ENCODE results near the gene TOMM6. TPM values are rescaled to one million over a fixed set of nuclear protein-coding genes. Genes with fewer than 3 reads are reported as not detected.
A peak's percentile ranks its signal among the peaks of the same experiment; 100 is the strongest.
"Not testable (repeated sequence)": the region's sequence is repeated elsewhere in the genome, so short reads cannot be mapped to it uniquely, and the experiment has no call there.

Gene TOMM6
- total RNA-seq, 2 donors from 2014 or later = 158 to 233 TPM

- Histone ChIP-seq H3K36me3 (no peaks in the 10 kb centered on the region), H3K4me1 (replicated peaks) (no peaks in the 10 kb centered on the region), H3K9me3 (no peaks in the 10 kb centered on the region), H3K27ac (no peak overlapping the region), H3K27me3 (replicated peaks; ENCODE audit: insufficient read depth) (no peaks in the 10 kb centered on the region), H3K4me3 (no peak overlapping the region)
- 92% methylated on average over 2 of the region's 2 CpGs for WGBS
- intact Hi-C loops (cut with DNase I) = no loop called here
- DNase-seq (ENCODE audit: low spot score) = no peak
- TF ChIP-seq POLR2A (IDR thresholded peaks at IDR 0.05) (no peak), CTCF (IDR thresholded peaks at IDR 0.05) (no peak), POLR2AphosphoS5 (IDR thresholded peaks at IDR 0.05) (no peak)
Measured at GRCh38 chr6:41759905-41760579, 27.5 kb upstream of the TOMM6 start.

GRCh38 chr6:41763470-41763869 is 24.0 kb upstream of the TOMM6 start:
- Histone ChIP-seq H3K9me3 (no peaks in the 10 kb centered on the region), H3K27ac (no peak overlapping the region), H3K4me1 (replicated peaks) (peaks cover 16% of the 10 kb centered on the region), H3K36me3 (no peaks in the 10 kb centered on the region), H3K4me3 (no peak overlapping the region), H3K27me3 (replicated peaks; ENCODE audit: insufficient read depth) (no peaks in the 10 kb centered on the region)
- intact Hi-C loops (cut with DNase I) = no loop called here
- no peak for DNase-seq (ENCODE audit: low spot score)
- TF ChIP-seq POLR2AphosphoS5 (IDR thresholded peaks at IDR 0.05) (no peak), CTCF (IDR thresholded peaks at IDR 0.05) (no peak), POLR2A (IDR thresholded peaks at IDR 0.05) (no peak)
- 43% methylated on average over 2 of the region's 2 CpGs for WGBS

- intact Hi-C loops (cut with DNase I); H3K9me3 ChIP-seq; H3K4me3 ChIP-seq; H3K36me3 ChIP-seq; DNase-seq (ENCODE audit: low spot score); H3K27me3 ChIP-seq (replicated peaks; ENCODE audit: insufficient read depth): not testable (repeated sequence)
- H3K27ac ChIP-seq = peak overlapping the region in 1 of 2 donors; percentile 76
- H3K4me1 ChIP-seq (replicated peaks) = peaks cover 21% of the 10 kb centered on the region
- WGBS = 97% methylated on average over 4 of the region's 4 CpGs
Measured at GRCh38 chr6:41766043-41766664, 21.3 kb upstream of the TOMM6 start.

GRCh38 chr6:41767112-41767833 is 20.2 kb upstream of the TOMM6 start:
- intact Hi-C loops (cut with DNase I) = no loop called here
- Histone ChIP-seq H3K4me3 (no peak overlapping the region), H3K4me1 (replicated peaks) (peaks cover 21% of the 10 kb centered on the region), H3K36me3 (peaks cover 0 to 13% of the 10 kb centered on the region in 2 donors), H3K27ac (peak overlapping the region; percentile 66 to 76), H3K27me3 (replicated peaks; ENCODE audit: insufficient read depth) (no peaks in the 10 kb centered on the region), H3K9me3 (no peaks in the 10 kb centered on the region)
- TF ChIP-seq POLR2A (IDR thresholded peaks at IDR 0.05) = no peak
- peak in 1 of 4 experiments; percentile 3 for TF ChIP-seq CTCF (IDR thresholded peaks at IDR 0.05)
- TF ChIP-seq POLR2AphosphoS5 (IDR thresholded peaks at IDR 0.05) = peak; percentile 76
- 24% methylated on average over 12 of the region's 12 CpGs for WGBS
- DNase-seq (ENCODE audit: low spot score) = peak; percentile 87

- Histone ChIP-seq H3K27me3 (replicated peaks; ENCODE audit: insufficient read depth) (no peaks in the 10 kb centered on the region), H3K4me1 (replicated peaks) (peaks cover 21% of the 10 kb centered on the region), H3K9me3 (no peaks in the 10 kb centered on the region), H3K36me3 (peaks cover 0 to 13% of the 10 kb centered on the region in 2 donors), H3K4me3 (no peak overlapping the region), H3K27ac (peak overlapping the region; percentile 66 to 76)
- TF ChIP-seq POLR2A (IDR thresholded peaks at IDR 0.05) (no peak), POLR2AphosphoS5 (IDR thresholded peaks at IDR 0.05) (peak; percentile 74), CTCF (IDR thresholded peaks at IDR 0.05) (no peak)
- WGBS = 66% methylated on average over 10 of the region's 10 CpGs
- intact Hi-C loops (cut with DNase I) = no loop called here
- peak; percentile 78 for DNase-seq (ENCODE audit: low spot score)
Measured at GRCh38 chr6:41768545-41769308, 18.8 kb upstream of the TOMM6 start.

Measured in prostate gland (tissue), 2 donors.